ENCODE data around the gene UBE3D. TPM values are rescaled to one million over a fixed set of nuclear protein-coding genes. Genes with fewer than 3 reads are reported as not detected.

The UBE3D gene
- total RNA-seq, 1 experiment from 2014 or later, result 10.7 TPM

- Histone ChIP-seq H3K79me1 (ENCODE audit: insufficient read depth, low read depth, low read length, poor library complexity, severe bottlenecking) (no peaks in the 10 kb centered on the region), H2AK5ac (ENCODE audit: insufficient read length, low read length) (no peak overlapping the region), H4K5ac (ENCODE audit: insufficient read length, low read depth, low read length) (no peak overlapping the region), H3K27ac (ENCODE audit: insufficient read length, low read depth, low read length) (no peak overlapping the region), H3K14ac (ENCODE audit: insufficient read depth, low read length) (no peak overlapping the region), H3K18ac (ENCODE audit: insufficient read length, low read depth, low read length) (no peak overlapping the region), H4K91ac (ENCODE audit: insufficient read length, low read depth, low read length) (no peak overlapping the region), H3K9me3 (ENCODE audit: control insufficient read depth, low read depth, low read length) (peaks cover 7% of the 10 kb centered on the region), H3K79me2 (ENCODE audit: insufficient read depth, low read length) (no peaks in the 10 kb centered on the region), H3K4me2 (ENCODE audit: insufficient read depth, insufficient read length, low read length) (no peak overlapping the region), H3K4ac (ENCODE audit: low read depth, low read length) (no peak overlapping the region), H2BK120ac (ENCODE audit: low read depth, low read length, poor library complexity, severe bottlenecking) (no peak overlapping the region), H3T11ph (ENCODE audit: low read length) (no peak overlapping the region), H3K4me1 (ENCODE audit: insufficient read depth, low read length) (no peaks in the 10 kb centered on the region), H3K23me2 (ENCODE audit: insufficient read length, low read depth, low read length, poor library complexity, severe bottlenecking) (no peaks in the 10 kb centered on the region), H2BK20ac (ENCODE audit: low read depth, low read length, poor library complexity, severe bottlenecking) (no peak overlapping the region), H3K56ac (ENCODE audit: insufficient read length, low read depth, low read length) (no peak overlapping the region), H3K27me3 (ENCODE audit: insufficient read depth, low read length) (no peaks in the 10 kb centered on the region), H3K23ac (ENCODE audit: insufficient read length, low read depth, low read length) (no peak overlapping the region), H2BK5ac (ENCODE audit: insufficient read length, low read length) (no peak overlapping the region), H2AFZ (ENCODE audit: low read length) (no peak overlapping the region), H4K20me1 (ENCODE audit: control insufficient read depth, insufficient read depth, insufficient read length) (no peaks in the 10 kb centered on the region), H3K9ac (ENCODE audit: extremely low read depth, insufficient read length, low read length) (no peak overlapping the region), H4K8ac (replicated peaks; ENCODE audit: insufficient read length, low read depth, low read length) (no peak overlapping the region), H2BK15ac (ENCODE audit: low read depth, low read length) (no peak overlapping the region), H2BK12ac (ENCODE audit: insufficient read length, low read depth, low read length) (no peak overlapping the region)
- H3K4me1 Mint-ChIP-seq, result no peaks in the 10 kb centered on the region
- no CpG with 5 or more reads among the region's 2 CpGs for WGBS (ENCODE audit: extremely low coverage, insufficient read length, low lambda C conversion rate)
- no peak for TF ChIP-seq CTCF (conservative IDR thresholded peaks at IDR 0.05)
- H3K27me3 Mint-ChIP-seq (ENCODE audit: low read depth), result no peaks in the 10 kb centered on the region
- no peak for DNase-seq
- H3K36me3 Mint-ChIP-seq (ENCODE audit: insufficient read depth in 1 of 3, low read depth in 3 of 3), result peaks cover 34 to 41% (median 36%) of the 10 kb centered on the region in 3 experiments
- H3K27ac Mint-ChIP-seq, result no peak overlapping the region; a peak in 1 of 7 replicates
- H3K4me3 Mint-ChIP-seq, result no peak overlapping the region
- H3K9me3 Mint-ChIP-seq, result peaks cover 14 to 18% of the 10 kb centered on the region in 2 experiments
Measured at GRCh38 chr6:83038246-83038645, 27.4 kb downstream of the UBE3D start.

Measured in H9 (cell line).